ENCODE results near the gene PIK3C3.

GRCh38 chr18:41966943-41967342, 11.9 kb downstream of the PIK3C3 start:
- TF ChIP-seq CTCF (IDR thresholded peaks at IDR 0.05) (no peak), POLR2A (IDR thresholded peaks at IDR 0.05) (no peak), EP300 (IDR thresholded peaks at IDR 0.05) (no peak)

Measured in ovary (tissue), 3 donors.